SU-DHL-6 (cell line): ENCODE data around the gene CREBBP.
A peak's percentile ranks its signal among the peaks of the same experiment; 100 is the strongest.
"Not testable (repeated sequence)": the region's sequence is repeated elsewhere in the genome, so short reads cannot be mapped to it uniquely, and the experiment has no call there.

Source experiments
- H2AFZ ChIP-seq: fragments of 200-600 bp; sonication (generic); 2 replicates; pipeline ENCODE4 v1.6.1; 2014; ENCODE audit warnings: low read depth, mild to moderate bottlenecking, moderate library complexity, mixed read lengths, antibody characterized with exemption, low read length; ENCODE audit not compliant: severe bottlenecking
- H3F3A ChIP-seq: fragments of 200-600 bp; shearing (Covaris generic); 2 replicates; pipeline ENCODE4 v1.6.0; 2016; ENCODE audit warnings: antibody characterized with exemption, mild to moderate bottlenecking; ENCODE audit not compliant: insufficient read depth
- H3K27ac ChIP-seq: fragments of 200-600 bp; sonication (generic); 2 replicates; pipeline ENCODE4 v1.5.1; 2016; ENCODE audit warnings: low read depth, mild to moderate bottlenecking, low read length, moderate library complexity, mixed read lengths
- H3K27me3 ChIP-seq: fragments of 200-600 bp; sonication (generic), shearing (Covaris generic); 2 replicates; pipeline ENCODE4 v1.6.0; 2014; ENCODE audit warnings: mild to moderate bottlenecking, low read length
- H3K36me3 ChIP-seq: fragments of 200-600 bp; sonication (generic); 2 replicates; pipeline ENCODE4 v1.6.1; 2014; ENCODE audit warnings: mild to moderate bottlenecking, low read length, mixed read lengths
- H3K4me2 ChIP-seq: fragments of 300-600, 200-600 bp; shearing (Covaris generic), sonication (generic); 2 replicates; pipeline ENCODE4 v1.6.0; 2014; ENCODE audit warnings: low read length, low read depth, mild to moderate bottlenecking; ENCODE audit not compliant: poor library complexity, severe bottlenecking
- H3K4me3 ChIP-seq: fragments of 200-600 bp; sonication (generic); 2 replicates; pipeline ENCODE4 v1.5.1; 2014; ENCODE audit warnings: antibody characterized with exemption, low read length, mild to moderate bottlenecking, mixed read lengths; ENCODE audit not compliant: insufficient read depth, poor library complexity, severe bottlenecking
- H3K79me2 ChIP-seq: fragments of 200-600 bp; sonication (generic); 2 replicates; pipeline ENCODE4 v1.6.1; 2014; ENCODE audit warnings: mild to moderate bottlenecking, low read length, moderate library complexity; ENCODE audit not compliant: insufficient read depth
- H3K9ac ChIP-seq: fragments of 200-600 bp; sonication (generic); 2 replicates; pipeline ENCODE4 v1.7.0; 2014; ENCODE audit warnings: mild to moderate bottlenecking, low read length
- H3K9me2 ChIP-seq: fragments of 200-600 bp; sonication (generic); replicated peaks from 2 replicates; pipeline ENCODE4 v1.6.1; 2014; ENCODE audit warnings: low read length; ENCODE audit not compliant: insufficient read depth
- H3K9me3 ChIP-seq: fragments of 200-600 bp; sonication (generic); 2 replicates; pipeline ENCODE4 v1.6.1; 2014; ENCODE audit warnings: low read length, mixed read lengths; ENCODE audit not compliant: insufficient read depth
- H4K20me1 ChIP-seq: fragments of 200-600 bp; sonication (generic); 2 replicates; pipeline ENCODE4 v1.6.1; 2014; ENCODE audit warnings: low read depth, mild to moderate bottlenecking, antibody characterized with exemption, low read length, moderate library complexity, mixed read lengths
- CTCF ChIP-seq: fragments of 200-600 bp; sonication (generic); IDR thresholded peaks from one replicate; pipeline ENCODE4 v1.5.1; 2017; ENCODE audit warnings: antibody characterized with exemption, mild to moderate bottlenecking, low read length, moderate library complexity; ENCODE audit not compliant: insufficient read depth, poor library complexity, severe bottlenecking
- EZH2phosphoT487 ChIP-seq: fragments of 200-600 bp; sonication (generic), shearing (Covaris generic); conservative IDR thresholded peaks from 2 replicates; pipeline ENCODE4 v1.6.1; 2018; ENCODE audit warnings: mild to moderate bottlenecking, antibody characterized with exemption, low read length, moderate library complexity, mixed read lengths

Gene CREBBP

GRCh38 chr16:3717235-3718018, 163.1 kb downstream of the CREBBP start, which contains the start of gene TRAP1:
Gene TRAP1 (minus strand): TSS chr16:3717524. CDS start chr16:3717508, 16 bp downstream.
- no peaks in the 10 kb centered on the region for H3K27me3 ChIP-seq
- H3K36me3 ChIP-seq = no peaks in the 10 kb centered on the region
- H3K4me3 ChIP-seq = peak within 1 kb of the TSS; percentile 72
- H3K79me2 ChIP-seq = peaks cover 48% of the 10 kb centered on the region
- H3F3A ChIP-seq = no peaks in the 10 kb centered on the region
- peak within 1 kb of the TSS; percentile 63 for H3K4me2 ChIP-seq
- TF ChIP-seq CTCF (no peak), EZH2phosphoT487 (no peak)
- H2AFZ ChIP-seq = peak within 1 kb of the TSS; percentile 85
- no peaks in the 10 kb centered on the region for H3K9me2 ChIP-seq
- peak within 1 kb of the TSS; percentile 28 for H3K27ac ChIP-seq
- peak within 1 kb of the TSS; percentile 94 for H3K9ac ChIP-seq
- no peaks in the 10 kb centered on the region for H3K9me3 ChIP-seq
- H4K20me1 ChIP-seq = no peaks in the 10 kb centered on the region

GRCh38 chr16:3716831-3717234, 163.7 kb downstream of the CREBBP start:
- H3K9ac ChIP-seq = peak overlapping the region; percentile 94
- no peaks in the 10 kb centered on the region for H3K9me2 ChIP-seq
- no peaks in the 10 kb centered on the region for H3K9me3 ChIP-seq
- no peaks in the 10 kb centered on the region for H3K27me3 ChIP-seq
- no peaks in the 10 kb centered on the region for H3K36me3 ChIP-seq
- peaks cover 54% of the 10 kb centered on the region for H3K79me2 ChIP-seq
- H2AFZ ChIP-seq = peak overlapping the region; percentile 52
- H3K27ac ChIP-seq = peak overlapping the region; percentile 22
- H4K20me1 ChIP-seq = no peaks in the 10 kb centered on the region
- peak overlapping the region; percentile 72 for H3K4me3 ChIP-seq
- H3F3A ChIP-seq = no peaks in the 10 kb centered on the region
- peak overlapping the region; percentile 63 for H3K4me2 ChIP-seq
- TF ChIP-seq EZH2phosphoT487 (no peak), CTCF (no peak)

- Histone ChIP-seq H3K27me3 (no peaks in the 10 kb centered on the region), H3K36me3 (no peaks in the 10 kb centered on the region), H3F3A (no peaks in the 10 kb centered on the region; the same call in 1 of the 2 replicates), H3K79me2 (peaks cover 68% of the 10 kb centered on the region), H3K9me3 (no peaks in the 10 kb centered on the region), H3K4me3 (no peak overlapping the region), H3K9ac (no peak overlapping the region; the same call in 1 of the 2 replicates), H3K9me2 (no peaks in the 10 kb centered on the region), H3K4me2 (peak overlapping the region; percentile 10), H3K27ac (no peak overlapping the region), H4K20me1 (no peaks in the 10 kb centered on the region; the same call in 1 of the 2 replicates), H2AFZ (no peak overlapping the region)
- TF ChIP-seq CTCF (no peak), EZH2phosphoT487 (no peak)
Observed at GRCh38 chr16:3715430-3715829, 165.1 kb downstream of the CREBBP start.

- H3F3A ChIP-seq, H3K27ac ChIP-seq, H3K9ac ChIP-seq, H4K20me1 ChIP-seq, H2AFZ ChIP-seq, H3K9me3 ChIP-seq, H3K9me2 ChIP-seq, H3K36me3 ChIP-seq, H3K4me3 ChIP-seq, H3K4me2 ChIP-seq, H3K27me3 ChIP-seq: not testable (repeated sequence)
- peaks cover 79% of the 10 kb centered on the region for H3K79me2 ChIP-seq
Observed at GRCh38 chr16:3714378-3714777, 166.1 kb downstream of the CREBBP start.
